ENCODE results near the gene ABHD16B.
A peak's percentile ranks its signal among the peaks of the same experiment; 100 is the strongest.

The ABHD16B gene

DNA sequence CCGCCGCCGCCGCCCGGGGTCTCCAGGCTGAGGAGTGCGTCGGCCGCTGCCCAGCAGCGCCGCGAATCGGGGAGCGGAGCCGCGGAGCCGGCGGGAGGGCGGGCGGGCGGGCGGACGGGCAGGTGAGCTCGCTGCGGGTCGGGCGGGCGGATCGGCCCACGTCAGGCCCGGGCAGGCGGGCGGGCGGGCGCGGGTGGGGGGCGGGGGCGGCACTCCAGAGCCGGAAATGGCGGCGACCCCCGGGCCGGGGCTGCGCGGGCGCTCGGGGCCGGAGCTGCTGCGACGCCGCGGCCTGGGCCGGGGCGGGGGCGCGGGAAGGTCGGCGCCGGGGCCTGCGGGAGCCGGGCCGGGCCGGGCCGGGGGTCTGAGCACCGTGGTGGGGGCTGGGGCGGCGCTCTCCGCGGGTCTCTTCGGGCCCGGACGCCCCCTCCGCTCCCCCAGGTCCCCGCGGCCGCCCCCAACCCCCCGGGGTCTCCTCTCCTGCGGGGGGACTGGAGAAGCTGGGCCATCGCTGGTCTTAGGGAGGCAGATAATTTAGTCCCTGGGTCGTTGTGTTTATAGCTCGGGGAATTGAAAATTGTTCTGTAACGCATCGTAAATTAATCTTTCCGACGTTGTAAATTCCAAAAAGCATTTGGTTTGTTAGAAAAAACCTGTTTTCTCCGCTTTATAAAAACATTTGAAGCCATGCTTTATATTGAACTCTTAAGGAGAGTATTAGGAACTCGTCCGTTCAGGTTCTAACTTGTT is 34.1 kb downstream of the ABHD16B start:
- H3K79me2 ChIP-seq (ENCODE audit: low read length): peaks cover 51% of the 10 kb centered on the region
- H3K27ac ChIP-seq (ENCODE audit: low read length): peak overlapping the region; percentile 67
- H3K9ac ChIP-seq (ENCODE audit: low read length): peak overlapping the region; percentile 96
- peak overlapping the region; percentile 88 for H3K4me2 ChIP-seq (ENCODE audit: low read length)
- peak overlapping the region; percentile 98 for H3K4me3 ChIP-seq (ENCODE audit: low read length)
- peaks cover 38% of the 10 kb centered on the region for H4K20me1 ChIP-seq (ENCODE audit: insufficient read depth, low read length)
- no peak for TF ChIP-seq EZH2phosphoT487 (IDR thresholded peaks at IDR 0.05; ENCODE audit: low read depth)
- TF ChIP-seq, protein P1, sequence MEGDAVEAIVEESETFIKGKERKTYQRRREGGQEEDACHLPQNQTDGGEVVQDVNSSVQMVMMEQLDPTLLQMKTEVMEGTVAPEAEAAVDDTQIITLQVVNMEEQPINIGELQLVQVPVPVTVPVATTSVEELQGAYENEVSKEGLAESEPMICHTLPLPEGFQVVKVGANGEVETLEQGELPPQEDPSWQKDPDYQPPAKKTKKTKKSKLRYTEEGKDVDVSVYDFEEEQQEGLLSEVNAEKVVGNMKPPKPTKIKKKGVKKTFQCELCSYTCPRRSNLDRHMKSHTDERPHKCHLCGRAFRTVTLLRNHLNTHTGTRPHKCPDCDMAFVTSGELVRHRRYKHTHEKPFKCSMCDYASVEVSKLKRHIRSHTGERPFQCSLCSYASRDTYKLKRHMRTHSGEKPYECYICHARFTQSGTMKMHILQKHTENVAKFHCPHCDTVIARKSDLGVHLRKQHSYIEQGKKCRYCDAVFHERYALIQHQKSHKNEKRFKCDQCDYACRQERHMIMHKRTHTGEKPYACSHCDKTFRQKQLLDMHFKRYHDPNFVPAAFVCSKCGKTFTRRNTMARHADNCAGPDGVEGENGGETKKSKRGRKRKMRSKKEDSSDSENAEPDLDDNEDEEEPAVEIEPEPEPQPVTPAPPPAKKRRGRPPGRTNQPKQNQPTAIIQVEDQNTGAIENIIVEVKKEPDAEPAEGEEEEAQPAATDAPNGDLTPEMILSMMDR (IDR thresholded peaks at IDR 0.05; ENCODE audit: low read depth, low read length): no peak
- H3K4me1 ChIP-seq (ENCODE audit: low read length): peaks cover 8% of the 10 kb centered on the region
- no peak overlapping the region for H2AFZ ChIP-seq (ENCODE audit: low read depth, low read length)
- H3K9me3 ChIP-seq (ENCODE audit: insufficient read depth, low read length): no peaks in the 10 kb centered on the region
- peaks cover 15% of the 10 kb centered on the region for H3K36me3 ChIP-seq (replicated peaks; ENCODE audit: low read depth, low read length)
- no peaks in the 10 kb centered on the region for H3K27me3 ChIP-seq (ENCODE audit: low read depth, low read length)

DNA sequence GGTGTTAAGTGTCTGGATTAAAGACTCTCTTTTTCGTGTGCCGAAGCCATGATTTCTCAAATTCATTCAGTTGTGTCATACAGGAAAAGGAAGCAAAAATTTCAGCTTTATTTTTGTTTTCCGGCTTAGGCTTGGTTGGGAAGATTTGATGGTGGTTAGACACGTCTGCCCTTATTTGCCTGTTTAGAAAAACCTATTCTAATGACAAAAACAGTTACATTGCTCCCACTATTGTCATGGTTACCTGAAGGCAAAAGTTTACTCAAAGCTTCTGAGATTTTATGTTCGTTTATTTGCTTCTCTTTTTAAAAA is 34.6 kb downstream of the ABHD16B start:
- H3K4me3 ChIP-seq (ENCODE audit: low read length): peak overlapping the region; percentile 98
- H3K79me2 ChIP-seq (ENCODE audit: low read length): peaks cover 57% of the 10 kb centered on the region
- H4K20me1 ChIP-seq (ENCODE audit: insufficient read depth, low read length): peaks cover 43% of the 10 kb centered on the region
- peaks cover 8% of the 10 kb centered on the region for H3K4me1 ChIP-seq (ENCODE audit: low read length)
- H3K27me3 ChIP-seq (ENCODE audit: low read depth, low read length): no peaks in the 10 kb centered on the region
- no peak for TF ChIP-seq EZH2phosphoT487 (IDR thresholded peaks at IDR 0.05; ENCODE audit: low read depth)
- TF ChIP-seq, protein P1 (IDR thresholded peaks at IDR 0.05; ENCODE audit: low read depth, low read length): no peak
- H3K9me3 ChIP-seq (ENCODE audit: insufficient read depth, low read length): no peaks in the 10 kb centered on the region
- peak overlapping the region; percentile 96 for H3K9ac ChIP-seq (ENCODE audit: low read length)
- H3K4me2 ChIP-seq (ENCODE audit: low read length): peak overlapping the region; percentile 88
- H3K27ac ChIP-seq (ENCODE audit: low read length): peak overlapping the region; percentile 67
- H2AFZ ChIP-seq (ENCODE audit: low read depth, low read length): no peak overlapping the region
- peaks cover 12% of the 10 kb centered on the region for H3K36me3 ChIP-seq (replicated peaks; ENCODE audit: low read depth, low read length)

DNA sequence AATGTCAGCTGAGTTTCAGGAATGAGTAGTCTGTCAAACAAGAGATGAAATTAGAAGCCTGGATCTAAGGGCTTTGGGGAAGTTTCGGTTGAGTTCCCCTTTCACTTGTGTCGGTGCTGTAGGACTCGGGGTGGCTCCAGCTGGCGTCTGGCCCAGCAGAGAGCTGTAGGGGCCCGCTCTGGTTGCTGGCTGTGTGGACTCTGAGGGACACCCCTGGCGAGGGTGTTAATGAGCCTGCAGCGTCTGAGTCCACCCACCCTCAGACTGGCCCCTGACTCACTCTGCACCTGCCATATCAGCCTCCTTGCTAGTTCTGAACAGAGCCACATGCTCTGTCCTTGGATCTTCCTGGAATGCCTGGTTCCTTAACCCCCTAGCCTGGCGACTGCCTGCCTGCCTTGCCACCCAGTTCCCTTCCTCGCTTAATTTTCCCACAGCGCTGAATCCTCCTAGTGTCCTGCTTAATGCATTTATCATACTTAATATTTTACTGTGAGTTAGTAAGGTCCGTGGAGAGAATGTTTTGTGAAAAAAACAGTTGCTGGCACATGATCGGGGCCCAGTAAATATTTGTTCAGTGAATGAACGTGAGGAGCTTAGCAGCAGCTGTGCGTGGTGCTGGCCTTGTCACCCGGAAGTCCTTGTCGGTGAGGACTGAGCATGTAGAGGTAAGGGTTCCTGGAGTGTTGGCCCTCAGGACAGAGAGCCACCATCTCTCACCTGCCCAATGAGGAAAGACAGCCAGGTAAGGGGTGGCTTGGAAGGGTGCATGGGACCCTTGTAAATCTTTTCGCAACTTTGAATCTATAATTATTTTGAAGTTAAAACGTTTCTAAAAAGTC is 35.2 kb downstream of the ABHD16B start:
- Histone ChIP-seq H3K4me3 (ENCODE audit: low read length) (peak overlapping the region; percentile 98), H3K9ac (ENCODE audit: low read length) (peak overlapping the region; percentile 96), H4K20me1 (ENCODE audit: insufficient read depth, low read length) (peaks cover 48% of the 10 kb centered on the region), H3K36me3 (replicated peaks; ENCODE audit: low read depth, low read length) (peaks cover 15% of the 10 kb centered on the region), H3K27ac (ENCODE audit: low read length) (peak overlapping the region; percentile 67), H3K27me3 (ENCODE audit: low read depth, low read length) (no peaks in the 10 kb centered on the region), H2AFZ (ENCODE audit: low read depth, low read length) (no peak overlapping the region), H3K4me1 (ENCODE audit: low read length) (peaks cover 8% of the 10 kb centered on the region), H3K4me2 (ENCODE audit: low read length) (peak overlapping the region; percentile 88), H3K9me3 (ENCODE audit: insufficient read depth, low read length) (no peaks in the 10 kb centered on the region), H3K79me2 (ENCODE audit: low read length) (peaks cover 62% of the 10 kb centered on the region)
- no peak for TF ChIP-seq EZH2phosphoT487 (IDR thresholded peaks at IDR 0.05; ENCODE audit: low read depth)
- TF ChIP-seq, protein P1 (IDR thresholded peaks at IDR 0.05; ENCODE audit: low read depth, low read length): no peak

DNA sequence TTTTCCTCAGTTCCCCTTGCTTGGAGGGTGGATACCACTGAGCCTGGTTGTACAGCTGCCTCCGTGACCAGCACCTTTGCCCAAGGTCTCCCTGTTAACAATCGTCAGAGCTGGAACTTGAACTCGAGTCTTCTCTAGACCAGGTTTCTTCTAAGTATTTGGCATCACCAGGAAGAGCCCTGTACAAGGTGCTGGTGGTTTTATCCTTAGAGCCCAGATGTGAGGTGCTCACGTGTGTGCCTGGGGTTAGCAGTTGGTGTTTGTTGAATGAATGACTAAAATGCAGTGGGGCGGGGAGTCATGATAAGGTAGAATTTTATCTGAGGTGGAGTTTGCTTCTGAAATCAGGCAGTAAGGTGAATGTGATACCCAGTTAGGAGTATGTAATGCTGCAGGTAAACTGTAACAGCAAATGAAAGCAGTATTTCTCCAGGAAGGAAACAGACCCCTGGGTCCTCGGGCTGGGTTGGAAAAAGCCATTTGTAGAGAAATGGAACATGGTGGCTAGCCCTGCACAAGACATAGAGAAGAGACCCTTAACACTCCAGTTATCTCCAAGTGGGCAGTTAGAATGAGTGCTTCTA is 36.8 kb downstream of the ABHD16B start:
- H3K27me3 ChIP-seq (ENCODE audit: low read depth, low read length): no peaks in the 10 kb centered on the region

More for the DNA sequence above, 36.8 kb downstream of the ABHD16B start:
- Histone ChIP-seq H3K79me2 (ENCODE audit: low read length) (peaks cover 77% of the 10 kb centered on the region), H2AFZ (ENCODE audit: low read depth, low read length) (no peak overlapping the region), H3K9ac (ENCODE audit: low read length) (no peak overlapping the region), H3K4me1 (ENCODE audit: low read length) (peaks cover 8% of the 10 kb centered on the region), H3K27ac (ENCODE audit: low read length) (no peak overlapping the region), H3K9me3 (ENCODE audit: insufficient read depth, low read length) (no peaks in the 10 kb centered on the region), H3K36me3 (replicated peaks; ENCODE audit: low read depth, low read length) (peaks cover 18% of the 10 kb centered on the region), H4K20me1 (ENCODE audit: insufficient read depth, low read length) (peaks cover 54% of the 10 kb centered on the region), H3K4me2 (ENCODE audit: low read length) (no peak overlapping the region), H3K4me3 (ENCODE audit: low read length) (no peak overlapping the region)
- TF ChIP-seq EZH2phosphoT487 (IDR thresholded peaks at IDR 0.05; ENCODE audit: low read depth): no peak
- TF ChIP-seq, protein P1 (IDR thresholded peaks at IDR 0.05; ENCODE audit: low read depth, low read length): no peak
